Jurkat, Clone E6-1 (cell line): ENCODE data around the gene CLDN3. TPM values are rescaled to one million over a fixed set of nuclear protein-coding genes. Genes with fewer than 3 reads are reported as not detected.
A peak's percentile ranks its signal among the peaks of the same experiment; 100 is the strongest.
"Not testable (repeated sequence)": the region's sequence is repeated elsewhere in the genome, so short reads cannot be mapped to it uniquely, and the experiment has no call there.

Experiments
- DNase-seq: peaks from one replicate; pipeline ENCODE4 v3.0.0-alpha.2; 2011; ENCODE audit warnings: low read depth, low spot score
- H3K4me3 ChIP-seq: 2 replicates; pipeline ENCODE4 v1.5.1; 2011; ENCODE audit warnings: mild to moderate bottlenecking, low read length, control low read depth, moderate library complexity
- polyA plus RNA-seq: library from polyadenylated mRNA; unstranded; fragments of >200 nt; gene quantifications from one replicate; pipeline ENCODE4 v1.2.1, GENCODE V29; 2012; ENCODE audit warnings: missing spikeins; ENCODE audit not compliant: insufficient read length, insufficient read depth

CLDN3 gene
- 1.1 TPM for polyA plus RNA-seq

GRCh38 chr7:73770002-73770859, at the start of gene CLDN3:
TSS of gene CLDN3 (minus strand) at chr7:73770270. CDS start at chr7:73770049, 221 bp downstream.
- H3K4me3 ChIP-seq = peak within 1 kb of the TSS; percentile 38
- DNase-seq = no peak

DNA sequence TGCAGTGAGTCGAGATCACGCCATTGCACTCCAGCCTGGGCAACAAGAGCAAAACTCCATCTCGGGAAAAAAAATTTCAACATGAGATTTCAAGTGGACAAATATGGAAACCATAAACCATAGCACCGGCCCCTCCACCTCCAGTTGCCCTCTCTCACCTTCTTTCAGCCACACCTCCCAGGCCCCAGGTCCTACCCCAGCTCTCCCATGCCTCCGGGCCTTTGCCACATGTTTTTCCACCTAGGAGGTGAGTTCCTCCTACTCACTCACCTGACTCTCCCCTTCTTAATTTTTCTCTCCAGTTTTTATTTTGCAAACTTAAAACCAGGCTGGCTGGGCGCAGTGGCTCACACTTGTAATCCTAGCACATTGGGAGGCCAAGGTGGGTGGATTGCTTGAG, 47.1 kb upstream of the CLDN3 start:
- no peak for DNase-seq
- H3K4me3 ChIP-seq = no peak overlapping the region

GRCh38 chr7:73815436-73815835, 45.4 kb upstream of the CLDN3 start:
- DNase-seq = no peak
- no peak overlapping the region for H3K4me3 ChIP-seq

GRCh38 chr7:73812996-73813395, 42.9 kb upstream of the CLDN3 start:
- no peak overlapping the region for H3K4me3 ChIP-seq
- DNase-seq = no peak

GRCh38 chr7:73811760-73812168, 41.7 kb upstream of the CLDN3 start:
- no peak for DNase-seq
- H3K4me3 ChIP-seq = no peak overlapping the region

DNA sequence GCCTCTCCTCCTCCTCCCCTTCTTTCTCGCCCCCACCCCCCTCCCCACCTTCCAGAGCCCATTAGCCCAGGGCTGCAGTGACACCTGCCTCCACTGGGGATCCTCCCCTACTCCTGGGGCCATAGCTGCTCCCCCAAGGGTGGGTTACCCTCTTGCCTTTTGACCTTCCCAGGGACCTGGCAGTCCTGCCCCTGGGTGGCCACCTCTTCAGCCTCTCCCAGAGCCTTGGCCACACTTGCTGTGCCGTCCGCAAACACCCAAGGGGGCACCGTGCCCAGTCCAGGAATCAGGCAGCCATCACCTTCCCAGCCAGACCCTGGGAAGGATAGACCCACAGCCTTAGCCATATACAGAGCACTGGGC, 40.9 kb upstream of the CLDN3 start:
- no peak overlapping the region for H3K4me3 ChIP-seq
- DNase-seq = no peak

- no peak for DNase-seq
- no peak overlapping the region for H3K4me3 ChIP-seq
Measured at GRCh38 chr7:73809467-73809951, 39.4 kb upstream of the CLDN3 start.

GRCh38 chr7:73802459-73802858, 32.4 kb upstream of the CLDN3 start:
- H3K4me3 ChIP-seq = no peak overlapping the region
- DNase-seq = no peak

GRCh38 chr7:73801577-73801976, 31.5 kb upstream of the CLDN3 start:
- no peak for DNase-seq
- H3K4me3 ChIP-seq = no peak overlapping the region

GRCh38 chr7:73799282-73800141, 29.4 kb upstream of the CLDN3 start:
- no peak for DNase-seq
- no peak overlapping the region for H3K4me3 ChIP-seq

GRCh38 chr7:73797176-73797575, 27.1 kb upstream of the CLDN3 start:
- DNase-seq = not testable (repeated sequence)

DNA sequence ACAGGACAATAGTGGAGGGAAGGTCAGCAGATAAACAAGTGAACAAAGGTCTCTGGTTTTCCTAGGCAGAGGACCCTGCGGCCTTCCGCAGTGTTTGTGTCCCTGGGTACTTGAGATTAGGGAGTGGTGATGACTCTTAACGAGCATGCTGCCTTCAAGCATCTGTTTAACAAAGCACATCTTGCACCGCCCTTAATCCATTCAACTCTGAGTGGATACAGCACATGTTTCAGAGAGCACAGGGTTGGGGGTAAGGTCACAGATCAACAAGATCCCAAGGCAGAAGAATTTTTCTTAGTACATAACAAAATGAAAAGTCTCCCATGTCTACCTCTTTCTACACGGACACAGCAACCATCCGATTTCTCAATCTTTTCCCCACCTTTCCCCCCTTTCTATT, 26.6 kb upstream of the CLDN3 start:
- not testable (repeated sequence) for H3K4me3 ChIP-seq, DNase-seq

More at GRCh38 chr7:73797176-73797575, 27.1 kb upstream of the CLDN3 start:
- H3K4me3 ChIP-seq = not testable (repeated sequence)

DNA sequence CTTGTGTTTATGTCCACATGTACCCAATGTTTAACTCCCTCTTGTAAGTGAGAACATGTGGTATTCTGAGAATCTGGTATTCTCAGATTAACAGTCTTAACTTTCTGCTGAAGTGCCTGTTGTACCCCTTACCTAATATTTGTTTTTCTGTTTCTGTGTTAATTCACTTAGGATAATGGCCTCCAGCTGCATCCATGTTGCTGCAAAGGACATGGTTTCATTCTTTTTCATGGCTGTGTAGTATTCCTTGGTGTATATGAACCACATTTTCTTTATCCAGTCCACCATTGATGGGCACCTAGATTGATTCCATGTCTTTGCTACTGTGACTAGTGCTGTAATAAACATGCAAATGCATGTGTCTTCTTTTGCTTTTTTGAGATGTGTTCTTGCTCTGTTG, 25.1 kb upstream of the CLDN3 start:
- H3K4me3 ChIP-seq, DNase-seq: not testable (repeated sequence)

GRCh38 chr7:73791170-73791690, 21.2 kb upstream of the CLDN3 start:
- not testable (repeated sequence) for H3K4me3 ChIP-seq, DNase-seq

GRCh38 chr7:73789051-73789450, 19.0 kb upstream of the CLDN3 start:
- no peak overlapping the region for H3K4me3 ChIP-seq
- no peak for DNase-seq

DNA sequence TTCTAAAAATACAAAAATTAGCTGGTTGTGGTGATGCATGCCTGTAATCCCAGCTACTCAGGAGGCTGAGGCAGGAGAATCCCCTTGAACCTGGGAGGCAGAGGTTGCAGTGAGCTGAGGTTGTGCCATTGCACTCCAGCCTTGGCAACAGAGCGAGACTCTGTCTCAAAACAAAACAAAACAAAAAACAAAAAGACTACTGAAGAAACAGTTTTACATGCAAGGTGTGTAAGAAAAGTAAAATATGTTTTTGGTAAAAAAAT, 17.6 kb upstream of the CLDN3 start:
- DNase-seq, H3K4me3 ChIP-seq: not testable (repeated sequence)

- DNase-seq = no peak
- no peak overlapping the region for H3K4me3 ChIP-seq
Measured at GRCh38 chr7:73786588-73786987, 16.5 kb upstream of the CLDN3 start.

- no peak for DNase-seq
- H3K4me3 ChIP-seq = no peak overlapping the region
Measured at GRCh38 chr7:73779517-73779916, 9.4 kb upstream of the CLDN3 start.

- DNase-seq = no peak
- H3K4me3 ChIP-seq = no peak overlapping the region
Measured at GRCh38 chr7:73778801-73779389, 8.8 kb upstream of the CLDN3 start.

GRCh38 chr7:73774923-73775322, 4.9 kb upstream of the CLDN3 start:
- peak; percentile 14 for DNase-seq
- H3K4me3 ChIP-seq = no peak overlapping the region
